Middle frontal gyrus (tissue), 1 donor: Measurements from ENCODE around the gene ARPP21.

ENCODE experiments used
- DNase-seq: peaks from one replicate; pipeline ENCODE4 v3.0.0-alpha.2; 2015; ENCODE audit warnings: low spot score; ENCODE audit errors: extremely low spot score

ARPP21 gene

GRCh38 chr3:35641920-35642527 is 2.7 kb downstream of the ARPP21 start:
- no peak for DNase-seq

GRCh38 chr3:35643495-35643894 is 4.2 kb downstream of the ARPP21 start:
- DNase-seq: no peak

GRCh38 chr3:35644451-35644850 is 5.1 kb downstream of the ARPP21 start:
- DNase-seq: no peak

GRCh38 chr3:35645189-35645588 is 5.9 kb downstream of the ARPP21 start:
- no peak for DNase-seq

DNA sequence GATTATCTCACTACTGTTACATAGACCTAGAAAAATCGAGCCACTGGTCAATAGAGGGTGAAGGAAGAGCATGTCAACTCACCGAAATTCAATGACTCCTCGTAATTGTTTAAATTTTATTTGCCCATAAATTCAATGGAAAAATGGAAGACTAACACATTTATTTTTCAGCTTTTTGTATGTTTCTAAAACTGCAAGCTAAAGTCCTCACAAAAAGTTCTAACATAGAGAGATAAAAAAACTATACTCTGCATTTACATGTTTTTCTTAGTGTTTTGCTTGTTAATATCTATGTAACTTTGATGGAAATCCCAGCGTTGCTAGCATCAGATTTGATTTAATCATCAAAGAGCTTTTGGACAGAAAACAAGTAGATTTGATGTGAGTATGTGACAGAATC is 6.8 kb downstream of the ARPP21 start:
- no peak for DNase-seq

- no peak for DNase-seq
Measured at GRCh38 chr3:35647461-35647860, 8.1 kb downstream of the ARPP21 start.

GRCh38 chr3:35648347-35648746 is 9.0 kb downstream of the ARPP21 start:
- DNase-seq: no peak

DNA sequence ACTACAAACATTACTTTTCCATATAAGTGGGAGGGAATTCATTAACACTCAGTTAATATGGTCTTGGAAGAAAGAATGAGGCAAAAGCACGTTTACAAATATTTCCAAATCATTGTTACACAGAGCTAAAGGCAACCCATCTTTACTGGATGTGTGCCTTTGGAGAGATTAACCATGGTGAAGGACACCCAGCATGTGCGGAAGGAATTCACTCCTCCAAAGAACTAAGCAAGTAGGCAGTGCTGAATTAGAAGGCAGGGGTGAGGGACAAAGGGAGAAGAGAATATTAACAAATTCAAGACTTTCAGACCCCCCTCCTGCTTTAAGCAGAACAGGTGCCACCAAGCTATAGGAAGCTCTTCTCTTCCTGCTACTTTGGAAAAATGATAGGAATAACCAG is 10.1 kb downstream of the ARPP21 start:
- DNase-seq: no peak

DNA sequence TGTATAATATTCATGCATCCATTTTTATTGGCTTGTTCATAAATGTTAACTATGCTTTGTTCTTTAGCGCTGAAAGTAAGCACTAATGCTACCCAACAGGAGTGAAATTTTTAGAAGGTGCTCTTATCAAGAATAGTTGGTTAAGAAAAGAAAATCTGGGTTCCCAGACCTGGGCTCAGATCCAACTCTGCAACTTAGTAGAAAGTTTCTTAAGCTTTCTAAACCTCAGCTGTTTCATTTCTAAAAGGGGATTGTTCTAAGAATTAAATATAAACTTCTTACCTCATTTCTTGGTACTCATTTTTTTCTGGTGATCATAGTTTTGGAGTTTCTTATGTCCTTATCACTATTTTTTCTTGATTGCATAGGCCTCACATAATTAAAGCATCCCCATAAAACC is 12.1 kb downstream of the ARPP21 start:
- DNase-seq: no peak

DNA sequence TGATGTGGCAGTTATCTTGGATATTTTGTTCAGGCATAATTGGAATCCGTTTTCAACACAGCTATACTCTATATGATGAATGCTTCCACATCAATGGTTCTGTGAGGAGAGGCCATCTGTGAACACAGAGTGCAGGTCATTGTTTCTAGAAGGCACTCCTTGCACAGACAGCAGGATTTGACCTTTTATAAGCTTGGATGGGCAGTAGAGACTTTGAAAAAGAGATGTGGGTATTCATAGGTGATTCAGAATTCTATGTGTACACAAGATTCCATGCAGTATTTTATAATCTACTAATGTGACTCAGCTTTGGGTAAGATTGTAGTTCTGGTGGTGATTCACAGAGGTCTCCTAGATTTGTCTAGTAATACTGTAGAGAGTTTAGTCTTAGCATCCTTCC is 12.5 kb downstream of the ARPP21 start:
- DNase-seq: no peak

GRCh38 chr3:35653347-35653746 is 14.0 kb downstream of the ARPP21 start:
- no peak for DNase-seq

- no peak for DNase-seq
Measured at GRCh38 chr3:35654476-35654875, 15.2 kb downstream of the ARPP21 start.

- DNase-seq: no peak
Measured at GRCh38 chr3:35658686-35659085, 19.4 kb downstream of the ARPP21 start.

GRCh38 chr3:35659768-35660167 is 20.4 kb downstream of the ARPP21 start:
- DNase-seq: no peak

DNA sequence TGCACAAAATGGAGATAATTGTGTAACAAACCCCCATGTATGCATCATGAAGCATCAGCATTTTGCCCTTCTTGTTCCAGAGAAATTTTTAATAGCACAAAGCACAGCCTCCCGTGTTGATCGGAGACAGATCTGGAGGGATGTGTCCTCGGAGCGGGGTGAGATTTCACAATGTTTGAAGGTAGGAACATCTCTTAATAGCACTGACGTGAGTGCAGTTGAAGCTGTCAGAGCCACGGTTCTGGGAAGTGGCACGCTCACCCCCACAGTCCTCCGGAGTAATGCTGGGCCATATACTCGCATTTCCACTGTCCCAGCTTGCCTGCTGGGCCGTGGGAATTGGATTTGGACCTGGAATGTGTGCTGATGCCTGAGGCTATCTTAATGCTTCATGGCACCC is 24.1 kb downstream of the ARPP21 start:
- DNase-seq: no peak

- peak; percentile 78 for DNase-seq
Measured at GRCh38 chr3:35664460-35664919, 25.2 kb downstream of the ARPP21 start.

DNA sequence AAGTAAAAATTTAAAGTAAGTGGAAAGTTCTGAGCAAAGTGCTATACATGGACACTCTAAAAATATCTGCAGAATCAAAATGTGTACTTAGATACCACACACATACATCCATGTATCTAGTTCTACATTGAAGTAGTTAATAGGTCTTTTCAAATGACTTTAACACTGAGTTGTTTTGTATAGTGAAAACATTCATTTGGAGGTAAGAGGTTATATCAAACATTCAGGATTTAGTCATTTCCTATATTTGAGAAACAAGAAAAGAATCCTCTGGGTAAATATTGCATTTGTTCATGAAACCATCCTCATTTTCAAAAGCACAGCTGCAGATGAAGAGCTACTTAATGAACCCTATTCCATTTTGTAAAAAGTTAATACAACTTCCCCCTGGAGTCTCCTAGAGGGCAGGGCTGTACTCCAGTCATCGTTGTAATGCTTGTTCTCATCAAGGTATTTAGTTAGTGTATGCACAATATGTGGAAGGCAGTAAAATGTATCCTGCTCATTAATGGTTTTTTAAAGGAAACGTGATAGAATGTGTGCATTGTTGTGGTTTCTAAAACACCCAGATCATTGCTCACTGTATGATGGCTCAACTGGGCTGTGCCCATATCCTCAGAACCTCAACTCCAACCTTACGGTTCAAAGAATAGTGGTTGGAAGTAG is 26.2 kb downstream of the ARPP21 start:
- no peak for DNase-seq

DNA sequence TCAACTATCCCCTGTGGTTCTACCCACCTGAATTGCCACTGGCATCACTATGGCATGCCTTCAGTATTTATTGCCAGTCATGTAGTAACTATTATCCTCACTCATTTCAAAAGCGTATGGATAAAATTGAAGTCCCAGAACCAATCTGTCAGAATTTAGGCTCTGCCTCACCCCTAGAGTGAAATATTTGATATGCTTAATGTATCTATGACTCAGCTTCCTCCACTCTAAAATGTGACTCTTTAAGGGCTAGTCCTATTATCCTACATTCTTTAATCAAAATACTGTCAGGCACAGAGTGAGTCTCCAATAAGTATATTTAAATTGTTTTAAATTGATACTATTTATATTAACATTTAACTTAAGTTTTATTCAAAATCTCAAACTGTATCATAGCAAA is 27.6 kb downstream of the ARPP21 start:
- DNase-seq: no peak

GRCh38 chr3:35670408-35670965 is 31.2 kb downstream of the ARPP21 start:
- DNase-seq: no peak

DNA sequence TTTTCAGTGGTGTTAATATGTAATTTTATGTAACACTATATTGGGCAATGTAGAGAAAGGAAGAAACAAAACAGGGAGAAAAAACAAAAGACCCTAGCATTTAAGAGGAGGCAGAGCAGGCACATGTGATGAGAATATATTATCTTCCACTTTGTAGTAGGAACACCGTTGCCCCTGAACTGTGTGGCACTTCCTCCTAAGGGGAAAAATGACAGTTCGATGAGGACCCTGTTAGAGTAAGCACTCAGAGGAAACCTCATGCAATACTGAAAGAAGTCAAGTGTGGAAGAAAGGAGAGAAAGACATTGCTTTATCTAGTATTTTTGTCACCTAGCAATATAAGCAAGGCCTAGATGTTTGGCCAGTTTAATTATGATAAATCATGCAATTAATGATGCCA is 32.2 kb downstream of the ARPP21 start:
- DNase-seq: no peak

DNA sequence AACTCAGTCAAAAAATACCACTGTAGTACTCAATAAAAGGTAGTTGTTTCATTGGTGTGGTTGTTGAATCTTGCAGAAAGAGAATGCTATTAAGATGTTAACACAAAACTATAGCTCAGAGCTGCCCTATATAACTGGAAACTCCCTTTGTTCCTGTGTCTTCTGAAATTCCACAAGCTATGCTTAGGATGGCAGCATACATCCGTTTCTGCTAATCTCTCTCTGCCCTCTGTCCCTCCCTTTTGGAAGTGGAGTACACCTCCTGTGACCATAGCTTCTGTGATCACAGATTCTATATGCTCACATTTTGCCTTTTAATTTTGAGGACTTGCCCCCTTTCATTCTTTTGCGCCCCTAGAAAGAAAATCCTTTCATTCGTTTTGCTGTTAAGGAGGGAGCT is 33.7 kb downstream of the ARPP21 start:
- DNase-seq: no peak

DNA sequence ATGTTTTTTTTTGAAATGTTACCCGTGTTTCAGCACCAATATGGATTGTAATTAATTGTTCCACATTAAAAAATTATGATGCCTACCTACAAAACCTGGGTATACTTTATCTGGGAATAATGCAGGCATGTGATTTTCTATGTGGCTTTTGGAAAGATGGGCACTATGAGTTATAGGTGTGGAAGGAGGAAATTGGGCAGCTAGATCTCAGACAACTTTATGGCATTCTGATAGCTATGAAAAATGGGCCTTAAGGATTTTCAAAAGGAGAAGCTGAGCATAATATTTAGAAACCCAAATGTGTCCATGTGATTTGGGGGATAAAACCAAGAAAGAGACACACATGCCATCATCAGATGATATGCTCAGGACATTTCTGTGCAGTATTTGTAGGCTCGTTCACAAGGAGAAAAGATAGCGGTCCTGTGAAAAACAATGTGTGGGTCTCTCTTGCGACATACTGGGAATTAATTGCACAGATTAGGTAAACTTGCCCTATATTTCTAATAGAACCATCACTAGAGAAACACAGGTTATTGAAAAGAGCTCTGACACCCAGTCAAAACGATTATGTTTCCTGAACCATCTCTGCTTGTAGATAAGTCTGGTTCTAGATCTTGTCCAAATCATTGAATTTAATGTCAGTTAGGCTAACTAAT is 35.3 kb downstream of the ARPP21 start:
- no peak for DNase-seq
